Osteocyte (in vitro differentiated cells): ENCODE data around the gene KRTAP3-1. TPM values are rescaled to one million over a fixed set of nuclear protein-coding genes. Genes with fewer than 3 reads are reported as not detected.

Source experiments
- DNase-seq: peaks from one replicate; pipeline ENCODE4 v3.0.0; 2021; ENCODE audit warnings: mixed read lengths; ENCODE audit not compliant: unreplicated experiment; ENCODE audit errors: extremely low spot score
- H3K27ac Mint-ChIP-seq: one replicate; pipeline ENCODE4 v1.8.0; 2021; ENCODE audit warnings: mild to moderate bottlenecking, mixed read lengths; ENCODE audit not compliant: unreplicated experiment
- H3K27me3 Mint-ChIP-seq: one replicate; pipeline ENCODE4 v1.8.0; 2021; ENCODE audit warnings: mixed read lengths; ENCODE audit not compliant: unreplicated experiment
- H3K36me3 Mint-ChIP-seq: one replicate; pipeline ENCODE4 v1.8.0; 2021; ENCODE audit warnings: mixed read lengths; ENCODE audit not compliant: unreplicated experiment
- H3K4me1 Mint-ChIP-seq: one replicate; pipeline ENCODE4 v1.8.0; 2021; ENCODE audit warnings: mixed read lengths; ENCODE audit not compliant: unreplicated experiment
- H3K4me3 Mint-ChIP-seq: one replicate; pipeline ENCODE4 v1.8.0; 2021; ENCODE audit warnings: mild to moderate bottlenecking, moderate library complexity, mixed read lengths; ENCODE audit not compliant: unreplicated experiment
- H3K9me3 Mint-ChIP-seq: one replicate; pipeline ENCODE4 v1.8.0; 2021; ENCODE audit warnings: mixed read lengths; ENCODE audit not compliant: unreplicated experiment
- total RNA-seq: library from RNA; stranded (reverse); gene quantifications from 2 replicates; pipeline ENCODE4 v1.2.1, GENCODE V29; 2021
- TF ChIP-seq, protein P1 (sequence below): fragments of 200-600 bp; sonication (generic); IDR thresholded peaks from 2 replicates; pipeline ENCODE4 v1.5.0; 2021; ENCODE audit warnings: antibody characterized with exemption, mild to moderate bottlenecking, moderate library complexity

The KRTAP3-1 gene
- total RNA-seq, 1 donor from 2014 or later: not detected

DNA sequence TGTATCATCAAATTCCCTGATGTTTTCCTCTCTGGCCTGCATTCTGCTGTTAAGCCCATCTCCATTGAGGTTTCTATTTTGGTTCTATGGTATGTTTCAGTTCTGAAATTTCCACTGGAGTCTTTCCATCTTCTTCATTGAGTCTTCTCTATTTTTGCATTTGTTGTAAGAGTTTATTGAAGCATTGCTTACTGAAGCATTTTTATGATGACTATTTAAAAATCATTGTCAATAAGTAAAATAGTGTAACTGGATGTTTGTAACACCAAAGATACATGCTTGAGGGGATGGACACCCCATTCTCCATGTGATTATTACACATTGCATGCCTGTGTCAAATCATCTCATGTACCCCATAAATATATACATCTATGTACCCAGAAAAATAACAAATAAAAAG, 33.4 kb downstream of the KRTAP3-1 start:
- no peak overlapping the region for H3K4me3 Mint-ChIP-seq
- no peaks in the 10 kb centered on the region for H3K27me3 Mint-ChIP-seq
- TF ChIP-seq, protein P1, sequence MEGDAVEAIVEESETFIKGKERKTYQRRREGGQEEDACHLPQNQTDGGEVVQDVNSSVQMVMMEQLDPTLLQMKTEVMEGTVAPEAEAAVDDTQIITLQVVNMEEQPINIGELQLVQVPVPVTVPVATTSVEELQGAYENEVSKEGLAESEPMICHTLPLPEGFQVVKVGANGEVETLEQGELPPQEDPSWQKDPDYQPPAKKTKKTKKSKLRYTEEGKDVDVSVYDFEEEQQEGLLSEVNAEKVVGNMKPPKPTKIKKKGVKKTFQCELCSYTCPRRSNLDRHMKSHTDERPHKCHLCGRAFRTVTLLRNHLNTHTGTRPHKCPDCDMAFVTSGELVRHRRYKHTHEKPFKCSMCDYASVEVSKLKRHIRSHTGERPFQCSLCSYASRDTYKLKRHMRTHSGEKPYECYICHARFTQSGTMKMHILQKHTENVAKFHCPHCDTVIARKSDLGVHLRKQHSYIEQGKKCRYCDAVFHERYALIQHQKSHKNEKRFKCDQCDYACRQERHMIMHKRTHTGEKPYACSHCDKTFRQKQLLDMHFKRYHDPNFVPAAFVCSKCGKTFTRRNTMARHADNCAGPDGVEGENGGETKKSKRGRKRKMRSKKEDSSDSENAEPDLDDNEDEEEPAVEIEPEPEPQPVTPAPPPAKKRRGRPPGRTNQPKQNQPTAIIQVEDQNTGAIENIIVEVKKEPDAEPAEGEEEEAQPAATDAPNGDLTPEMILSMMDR: no peak
- no peak for DNase-seq
- H3K27ac Mint-ChIP-seq: no peak overlapping the region
- no peaks in the 10 kb centered on the region for H3K36me3 Mint-ChIP-seq
- no peaks in the 10 kb centered on the region for H3K9me3 Mint-ChIP-seq
- peaks cover under 1% of the 10 kb centered on the region for H3K4me1 Mint-ChIP-seq

GRCh38 chr17:40974366-40974765, 34.6 kb downstream of the KRTAP3-1 start:
- Mint-ChIP-seq H3K4me3 (no peak overlapping the region), H3K27ac (no peak overlapping the region), H3K9me3 (no peaks in the 10 kb centered on the region), H3K27me3 (no peaks in the 10 kb centered on the region), H3K36me3 (no peaks in the 10 kb centered on the region), H3K4me1 (no peaks in the 10 kb centered on the region)
- TF ChIP-seq, protein P1: no peak
- DNase-seq: no peak

DNA sequence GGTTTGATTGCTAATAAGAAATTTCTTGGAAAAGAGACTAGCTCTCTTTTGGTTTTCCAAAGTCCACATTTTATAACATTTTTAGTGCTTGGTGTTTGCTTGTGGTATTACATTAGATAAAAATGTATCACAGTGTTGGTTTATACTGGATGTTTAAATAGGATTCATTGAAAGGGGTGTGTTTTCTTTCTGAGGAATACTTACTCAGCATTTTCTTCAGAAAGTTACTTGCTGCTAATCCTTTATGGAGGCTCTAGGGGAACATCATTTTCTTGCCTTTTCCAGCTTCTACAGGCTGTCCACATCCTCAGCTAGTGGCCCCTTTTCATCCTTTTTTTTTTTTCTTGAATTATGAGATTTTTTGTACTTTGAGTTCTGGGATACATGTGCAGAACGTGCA, 41.3 kb downstream of the KRTAP3-1 start:
- Mint-ChIP-seq H3K27me3 (no peaks in the 10 kb centered on the region), H3K4me1 (no peaks in the 10 kb centered on the region), H3K36me3 (no peaks in the 10 kb centered on the region), H3K4me3 (no peak overlapping the region), H3K9me3 (no peaks in the 10 kb centered on the region), H3K27ac (no peak overlapping the region)
- TF ChIP-seq, protein P1: no peak
- no peak for DNase-seq

- Mint-ChIP-seq H3K9me3 (no peaks in the 10 kb centered on the region), H3K36me3 (no peaks in the 10 kb centered on the region), H3K27ac (no peak within 1 kb of the TSS), H3K4me3 (no peak within 1 kb of the TSS), H3K4me1 (no peaks in the 10 kb centered on the region), H3K27me3 (no peaks in the 10 kb centered on the region)
- TF ChIP-seq, protein P1: no peak
- no peak for DNase-seq
These were observed 42.1 kb downstream of the KRTAP3-1 start, which contains the start of gene KRT39 for GRCh38 chr17:40966848-40967247. KRT39 (minus strand) TSS chr17:40966948; CDS start chr17:40966856, 92 bp downstream.

GRCh38 chr17:40963838-40964237, 45.1 kb downstream of the KRTAP3-1 start:
- Mint-ChIP-seq H3K36me3 (no peaks in the 10 kb centered on the region), H3K4me3 (no peak overlapping the region), H3K27ac (no peak overlapping the region), H3K4me1 (peaks cover 8% of the 10 kb centered on the region), H3K27me3 (no peaks in the 10 kb centered on the region), H3K9me3 (no peaks in the 10 kb centered on the region)
- TF ChIP-seq, protein P1: peak; percentile 64
- no peak for DNase-seq
